Right forelimb (tissue), 1 donor: ENCODE results near the gene NCAM2.

Source experiments
- DNase-seq: peaks from one replicate; pipeline ENCODE4 v3.0.0-alpha.2; 2018

The NCAM2 gene

GRCh38 chr21:21029164-21029563 lies 31.0 kb downstream of the NCAM2 start:
- DNase-seq = no peak

GRCh38 chr21:21030311-21030710 lies 32.1 kb downstream of the NCAM2 start:
- DNase-seq = no peak

DNA sequence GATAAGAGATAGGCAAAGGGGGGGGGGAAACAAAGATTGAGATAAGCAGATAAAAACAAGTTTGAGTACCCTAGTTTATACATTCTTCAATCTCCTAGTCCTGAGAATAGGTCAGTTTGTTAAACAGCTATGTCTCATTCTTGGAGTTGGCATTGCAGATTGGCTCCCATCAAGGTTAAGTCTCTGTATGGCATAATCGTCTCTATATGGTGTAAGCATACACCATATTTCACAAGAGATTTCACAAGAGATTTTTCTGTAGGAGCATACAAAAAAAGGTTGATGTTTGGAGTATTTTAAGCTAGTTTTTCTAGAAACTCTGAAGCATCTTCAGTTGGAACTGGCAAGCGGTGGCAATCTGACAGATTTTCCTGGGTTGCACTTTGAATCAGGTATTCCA lies 35.8 kb downstream of the NCAM2 start:
- no peak for DNase-seq

- DNase-seq = no peak
Measured at GRCh38 chr21:21039624-21040170, 41.5 kb downstream of the NCAM2 start.

- no peak for DNase-seq
Measured at GRCh38 chr21:21045518-21045917, 47.3 kb downstream of the NCAM2 start.

- DNase-seq = no peak
Measured at GRCh38 chr21:21046063-21046462, 47.9 kb downstream of the NCAM2 start.

- DNase-seq = no peak
Measured at GRCh38 chr21:21051109-21052055, 53.2 kb downstream of the NCAM2 start.

GRCh38 chr21:21052672-21053071 lies 54.5 kb downstream of the NCAM2 start:
- no peak for DNase-seq

GRCh38 chr21:21057349-21058062 lies 59.3 kb downstream of the NCAM2 start:
- DNase-seq = no peak

DNA sequence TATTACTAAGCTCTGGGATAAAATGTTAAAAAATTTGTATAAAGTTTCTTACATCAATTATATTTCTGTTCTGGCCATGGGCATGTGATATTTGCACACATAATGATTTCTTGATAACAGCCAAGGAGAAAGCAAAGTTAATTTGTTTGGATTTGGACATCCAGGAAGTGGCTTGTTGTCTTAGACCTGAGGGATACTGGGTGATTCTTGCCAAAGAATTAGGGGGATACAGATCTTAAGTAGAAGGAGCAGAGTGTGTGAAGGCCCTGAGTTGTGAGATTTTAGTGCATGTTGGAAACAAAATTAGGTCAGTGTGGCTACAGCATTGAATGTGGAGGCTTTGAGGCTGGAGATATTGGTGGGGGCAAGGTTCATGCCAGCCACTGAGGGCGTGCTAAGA lies 65.6 kb downstream of the NCAM2 start:
- DNase-seq = no peak

DNA sequence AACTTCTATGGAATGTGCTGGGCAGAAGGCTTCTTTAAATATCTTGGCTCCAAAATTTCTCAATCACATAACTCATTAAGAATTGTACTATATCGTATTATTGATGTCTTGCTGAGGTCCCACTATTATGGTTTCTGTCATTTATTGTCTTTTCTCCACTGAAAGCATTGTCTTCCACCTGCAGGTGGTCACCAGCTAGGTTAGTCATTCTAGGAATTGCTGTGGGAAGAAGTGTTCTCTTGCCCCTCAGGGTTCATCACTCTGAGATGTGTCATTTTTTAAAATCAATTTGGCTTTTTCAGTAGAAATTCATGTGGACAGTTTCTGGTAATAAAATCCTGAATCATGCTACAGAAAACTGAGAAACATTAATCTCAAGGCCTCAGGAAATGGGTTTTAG lies 66.1 kb downstream of the NCAM2 start:
- no peak for DNase-seq

- DNase-seq = no peak
Measured at GRCh38 chr21:21067375-21067774, 69.2 kb downstream of the NCAM2 start.

DNA sequence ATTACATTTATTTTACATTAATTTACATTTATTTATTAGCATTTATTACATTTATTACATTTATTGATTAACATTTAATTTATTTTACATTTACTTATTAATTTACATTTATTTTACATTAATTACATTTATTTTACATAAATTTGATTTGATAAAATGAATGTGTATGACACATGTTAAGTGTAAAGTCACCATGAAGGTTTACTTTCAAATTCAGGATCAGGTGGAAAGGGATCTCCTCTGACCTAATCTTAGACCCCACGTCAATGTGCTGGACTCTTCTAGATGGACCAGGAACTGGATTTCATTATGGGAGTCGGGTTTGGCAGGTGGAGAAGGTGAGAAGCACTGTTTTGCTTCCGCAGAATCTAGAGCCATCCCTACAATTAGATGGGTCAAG lies 76.1 kb downstream of the NCAM2 start:
- DNase-seq = no peak

DNA sequence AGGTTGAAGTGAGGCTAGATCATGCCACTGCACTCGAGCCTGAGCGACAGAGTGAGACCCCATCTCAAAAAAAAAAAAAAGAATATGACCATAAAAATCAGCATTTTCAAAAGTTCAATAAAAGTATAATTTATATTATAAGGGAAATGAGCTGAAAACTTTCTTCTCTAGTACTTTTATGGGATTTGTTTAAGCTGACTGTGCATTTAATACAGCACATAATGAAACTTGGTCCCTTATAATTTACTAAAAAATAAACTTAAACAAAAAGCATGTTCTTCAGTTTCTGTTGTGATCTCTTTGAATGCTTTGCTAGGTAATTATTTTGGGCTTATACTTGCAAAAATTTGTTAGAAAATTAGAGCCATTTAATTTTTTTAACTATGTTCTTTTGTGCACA lies 77.8 kb downstream of the NCAM2 start:
- no peak for DNase-seq

GRCh38 chr21:21076491-21076890 lies 78.3 kb downstream of the NCAM2 start:
- DNase-seq = no peak

GRCh38 chr21:21079646-21080045 lies 81.4 kb downstream of the NCAM2 start:
- no peak for DNase-seq

GRCh38 chr21:21084179-21084578 lies 86.0 kb downstream of the NCAM2 start:
- no peak for DNase-seq

DNA sequence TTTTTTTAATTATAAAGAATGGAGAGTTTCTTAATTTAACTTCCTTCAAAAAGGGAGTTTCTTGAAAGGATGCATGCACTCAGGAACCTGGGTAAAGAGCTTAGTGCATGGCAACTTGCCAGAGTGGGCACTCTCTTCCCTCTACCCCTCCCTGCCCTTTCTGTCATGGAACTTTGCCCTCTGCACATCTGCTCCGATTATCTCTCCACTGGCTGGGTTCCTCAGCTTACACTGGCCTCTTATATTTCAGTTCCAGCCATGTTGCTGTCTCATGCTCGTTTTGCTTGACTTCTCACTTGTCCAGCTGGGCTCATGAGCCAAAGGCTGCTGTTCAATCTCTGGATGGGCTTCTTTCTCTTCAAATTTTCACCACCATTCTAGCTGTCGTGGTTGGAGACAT lies 87.0 kb downstream of the NCAM2 start:
- DNase-seq = no peak

DNA sequence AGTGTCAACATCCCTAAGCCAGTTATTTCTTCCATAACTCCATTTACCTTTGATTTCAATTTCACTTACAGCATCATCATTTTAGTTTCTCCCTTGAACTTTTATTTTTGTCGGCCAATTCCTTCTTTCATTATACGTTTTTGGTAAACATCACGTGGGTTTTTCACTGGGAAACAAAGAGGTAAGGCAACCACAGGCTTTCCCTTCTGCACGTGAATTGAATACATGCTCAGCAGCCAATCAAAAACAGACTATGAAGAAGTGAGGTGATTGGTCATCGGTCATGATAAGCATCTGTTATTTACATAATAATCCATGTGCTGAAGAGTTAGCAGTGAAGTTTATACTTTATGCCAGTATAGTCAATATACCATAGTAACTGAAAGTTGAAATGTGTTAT lies 98.7 kb downstream of the NCAM2 start:
- DNase-seq = no peak

GRCh38 chr21:21097466-21097865 lies 99.3 kb downstream of the NCAM2 start:
- no peak for DNase-seq

DNA sequence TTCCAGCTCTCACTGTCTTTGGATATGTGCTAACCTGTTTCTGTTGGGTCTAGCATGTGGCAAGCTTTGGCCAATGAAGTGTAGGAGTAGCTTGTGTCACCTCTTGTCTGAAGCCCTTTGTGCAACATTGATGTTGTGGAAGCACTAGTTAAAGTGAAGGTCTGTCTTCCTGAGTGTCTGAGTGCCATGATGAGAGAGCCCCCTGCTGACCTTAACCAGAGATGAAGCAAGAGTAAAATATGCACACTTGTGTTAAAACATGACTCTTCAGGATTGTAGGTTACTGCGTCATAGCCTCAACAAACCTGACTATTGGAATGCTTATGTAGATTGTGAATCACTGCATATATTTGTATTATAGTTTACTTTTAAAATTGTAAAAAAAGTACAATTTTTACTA lies 103.7 kb downstream of the NCAM2 start:
- no peak for DNase-seq

- DNase-seq = no peak
Measured at GRCh38 chr21:21102896-21103295, 104.7 kb downstream of the NCAM2 start.

GRCh38 chr21:21103692-21104091 lies 105.5 kb downstream of the NCAM2 start:
- DNase-seq = no peak

- DNase-seq = no peak
Measured at GRCh38 chr21:21109736-21110135, 111.5 kb downstream of the NCAM2 start.
